H9 (cell line): ENCODE measurements around the gene GEN1. TPM values are rescaled to one million over a fixed set of nuclear protein-coding genes. Genes with fewer than 3 reads are reported as not detected.

Experiments
- DNase-seq: peaks from one replicate; pipeline ENCODE4 v3.0.0-alpha.2; 2017
- H2AFZ ChIP-seq: one replicate; pipeline ENCODE4 v1.6.1; 2013; ENCODE audit warnings: mild to moderate bottlenecking, low read length, control low read depth, moderate library complexity
- H2AK5ac ChIP-seq: 2 replicates; pipeline ENCODE4 v1.6.1; 2013; ENCODE audit warnings: low read length, control low read depth, mixed read lengths; ENCODE audit not compliant: insufficient read length
- H2BK120ac ChIP-seq: one replicate; pipeline ENCODE4 v1.6.1; 2013; ENCODE audit warnings: low read depth, mild to moderate bottlenecking, low read length, control low read depth, inconsistent platforms; ENCODE audit not compliant: poor library complexity, severe bottlenecking
- H2BK12ac ChIP-seq: 2 replicates; pipeline ENCODE4 v1.6.1; 2013; ENCODE audit warnings: low read length, control low read depth, mixed read lengths, low read depth; ENCODE audit not compliant: insufficient read length
- H2BK15ac ChIP-seq: 2 replicates; pipeline ENCODE4 v1.6.1; 2013; ENCODE audit warnings: low read depth, low read length, control low read depth
- H2BK20ac ChIP-seq: one replicate; pipeline ENCODE4 v1.6.1; 2013; ENCODE audit warnings: low read depth, mild to moderate bottlenecking, low read length, control low read depth, inconsistent platforms; ENCODE audit not compliant: poor library complexity, severe bottlenecking
- H2BK5ac ChIP-seq: 2 replicates; pipeline ENCODE4 v1.6.1; 2013; ENCODE audit warnings: low read length, control low read depth, mixed read lengths; ENCODE audit not compliant: insufficient read length
- H3K14ac ChIP-seq: 2 replicates; pipeline ENCODE4 v1.6.1; 2013; ENCODE audit warnings: low read length, control low read depth; ENCODE audit not compliant: insufficient read depth
- H3K18ac ChIP-seq: 2 replicates; pipeline ENCODE4 v1.6.1; 2013; ENCODE audit warnings: low read depth, mild to moderate bottlenecking, mixed read lengths, low read length, control low read depth; ENCODE audit not compliant: insufficient read length
- H3K23ac ChIP-seq: 2 replicates; pipeline ENCODE4 v1.6.1; 2013; ENCODE audit warnings: low read length, control low read depth, mixed read lengths, low read depth; ENCODE audit not compliant: insufficient read length
- H3K23me2 ChIP-seq: 2 replicates; pipeline ENCODE4 v1.6.1; 2013; ENCODE audit warnings: low read depth, mild to moderate bottlenecking, mixed read lengths, low read length, control low read depth; ENCODE audit not compliant: insufficient read length, poor library complexity, severe bottlenecking
- H3K27ac ChIP-seq: 2 replicates; pipeline ENCODE4 v1.5.1; 2013; ENCODE audit warnings: low read length, control low read depth, mixed read lengths, low read depth; ENCODE audit not compliant: insufficient read length
- H3K27me3 ChIP-seq: 2 replicates; pipeline ENCODE4 v1.6.1; 2013; ENCODE audit warnings: low read length, control low read depth, inconsistent platforms; ENCODE audit not compliant: insufficient read depth
- H3K4ac ChIP-seq: 2 replicates; pipeline ENCODE4 v1.6.1; 2013; ENCODE audit warnings: low read depth, mild to moderate bottlenecking, control low read depth, inconsistent platforms, low read length, moderate library complexity
- H3K4me1 ChIP-seq: 2 replicates; pipeline ENCODE4 v1.6.1; 2013; ENCODE audit warnings: low read length, control low read depth, inconsistent platforms; ENCODE audit not compliant: insufficient read depth
- H3K4me2 ChIP-seq: 2 replicates; pipeline ENCODE4 v1.6.1; 2013; ENCODE audit warnings: low read length, control low read depth, mixed read lengths; ENCODE audit not compliant: insufficient read length, insufficient read depth
- H3K56ac ChIP-seq: 2 replicates; pipeline ENCODE4 v1.6.1; 2013; ENCODE audit warnings: low read depth, mild to moderate bottlenecking, mixed read lengths, low read length, control low read depth; ENCODE audit not compliant: insufficient read length
- H3K79me1 ChIP-seq: 2 replicates; pipeline ENCODE4 v1.6.1; 2013; ENCODE audit warnings: low read depth, mild to moderate bottlenecking, moderate library complexity, low read length, control low read depth, inconsistent platforms; ENCODE audit not compliant: insufficient read depth, poor library complexity, severe bottlenecking
- H3K79me2 ChIP-seq: 2 replicates; pipeline ENCODE4 v1.6.1; 2013; ENCODE audit warnings: low read length, control low read depth, inconsistent platforms; ENCODE audit not compliant: insufficient read depth
- H3K9ac ChIP-seq: 2 replicates; pipeline ENCODE4 v1.6.1; 2013; ENCODE audit warnings: low read length, control low read depth, mixed read lengths; ENCODE audit not compliant: insufficient read length; ENCODE audit errors: extremely low read depth
- H3K9me3 ChIP-seq: one replicate; pipeline ENCODE4 v1.6.1; 2013; ENCODE audit warnings: low read depth, low read length, inconsistent platforms; ENCODE audit not compliant: control insufficient read depth
- H3T11ph ChIP-seq: one replicate; pipeline ENCODE4 v1.6.1; 2013; ENCODE audit warnings: mild to moderate bottlenecking, low read length, control low read depth, inconsistent platforms
- H4K20me1 ChIP-seq: one replicate; pipeline ENCODE4 v1.6.1; 2013; ENCODE audit not compliant: control insufficient read depth, insufficient read length, insufficient read depth
- H4K5ac ChIP-seq: 2 replicates; pipeline ENCODE4 v1.6.1; 2013; ENCODE audit warnings: low read depth, mild to moderate bottlenecking, mixed read lengths, low read length, control low read depth; ENCODE audit not compliant: insufficient read length
- H4K8ac ChIP-seq: replicated peaks from 2 replicates; pipeline ENCODE4 v1.6.1; 2013; ENCODE audit warnings: low read length, control low read depth, mixed read lengths, low read depth; ENCODE audit not compliant: insufficient read length
- H4K91ac ChIP-seq: 2 replicates; pipeline ENCODE4 v1.6.1; 2013; ENCODE audit warnings: low read depth, mild to moderate bottlenecking, moderate library complexity, mixed read lengths, low read length, control low read depth; ENCODE audit not compliant: insufficient read length
- H3K27ac Mint-ChIP-seq, 3 experiments: 2 replicates in 2 of 3; 3 replicates in 1 of 3; pipeline ENCODE4 v1.8.0; 2020 to 2021; ENCODE audit warnings: mixed read lengths in 3 of 3, mild to moderate bottlenecking in 1 of 3, moderate library complexity in 1 of 3
- H3K27me3 Mint-ChIP-seq: 2 replicates; pipeline ENCODE4 v1.8.0; 2021; ENCODE audit warnings: low read depth, mild to moderate bottlenecking, moderate library complexity, mixed read lengths
- H3K36me3 Mint-ChIP-seq, 3 experiments: 2 replicates in 2 of 3; 3 replicates in 1 of 3; pipeline ENCODE4 v1.8.0; 2020 to 2021; ENCODE audit warnings: low read depth in 3 of 3, mixed read lengths in 3 of 3; ENCODE audit not compliant: insufficient read depth in 1 of 3
- H3K4me1 Mint-ChIP-seq, 2 experiments: 2 replicates each; pipeline ENCODE4 v1.8.0; 2020; ENCODE audit warnings: mixed read lengths in 2 of 2
- H3K4me3 Mint-ChIP-seq, 2 experiments: 2 replicates in 1 of 2; 3 replicates in 1 of 2; pipeline ENCODE4 v1.8.0; 2020 to 2021; ENCODE audit warnings: mild to moderate bottlenecking in 2 of 2, mixed read lengths in 2 of 2, moderate library complexity in 1 of 2
- H3K9me3 Mint-ChIP-seq, 2 experiments: 2 replicates in 1 of 2; 3 replicates in 1 of 2; pipeline ENCODE4 v1.8.0; 2020; ENCODE audit warnings: mild to moderate bottlenecking in 2 of 2, mixed read lengths in 2 of 2, moderate library complexity in 1 of 2
- WGBS: extraction: QIAGEN DNeasy Blood & Tissue Kit; methylation state at CpG from one replicate; pipeline ENCODE4 v1.1.7; 2013; ENCODE audit warnings: missing lambda C conversion rate, low lambda C conversion rate, mixed read lengths; ENCODE audit not compliant: insufficient read length; ENCODE audit errors: extremely low coverage; 5-methylcytosine and 5-hydroxymethylcytosine counted together
- total RNA-seq: library from RNA; stranded (reverse); gene quantifications from 2 replicates; pipeline ENCODE4 v1.2.1, GENCODE V29; 2021
- TF ChIP-seq, protein P1 (sequence below): fragments of 200-600 bp; sonication (generic); conservative IDR thresholded peaks from 3 replicates; pipeline ENCODE4 v1.8.0; 2021; ENCODE audit warnings: antibody characterized with exemption, mild to moderate bottlenecking

The GEN1 gene
- total RNA-seq, 1 experiment from 2014 or later: 28.1 TPM

DNA sequence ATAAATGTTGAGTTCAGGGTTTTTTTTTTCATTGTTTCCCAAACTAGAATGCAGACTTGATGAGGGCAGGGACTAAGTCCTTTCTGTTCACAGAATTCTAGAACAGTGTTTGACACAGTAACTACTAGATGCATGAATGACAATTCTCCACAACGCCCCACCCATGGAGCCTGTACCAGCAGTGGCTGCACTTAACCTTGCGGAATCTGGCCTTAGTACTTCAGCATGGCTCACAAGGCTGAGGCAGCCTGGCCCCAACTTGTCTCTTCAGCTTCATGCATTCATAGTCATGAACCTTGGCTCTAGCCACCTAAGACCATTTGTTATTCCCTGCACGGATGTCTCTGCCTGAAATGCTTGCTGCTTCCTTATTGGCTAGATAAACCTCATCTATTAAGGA lies 32.8 kb downstream of the GEN1 start:
- TF ChIP-seq, protein P1, sequence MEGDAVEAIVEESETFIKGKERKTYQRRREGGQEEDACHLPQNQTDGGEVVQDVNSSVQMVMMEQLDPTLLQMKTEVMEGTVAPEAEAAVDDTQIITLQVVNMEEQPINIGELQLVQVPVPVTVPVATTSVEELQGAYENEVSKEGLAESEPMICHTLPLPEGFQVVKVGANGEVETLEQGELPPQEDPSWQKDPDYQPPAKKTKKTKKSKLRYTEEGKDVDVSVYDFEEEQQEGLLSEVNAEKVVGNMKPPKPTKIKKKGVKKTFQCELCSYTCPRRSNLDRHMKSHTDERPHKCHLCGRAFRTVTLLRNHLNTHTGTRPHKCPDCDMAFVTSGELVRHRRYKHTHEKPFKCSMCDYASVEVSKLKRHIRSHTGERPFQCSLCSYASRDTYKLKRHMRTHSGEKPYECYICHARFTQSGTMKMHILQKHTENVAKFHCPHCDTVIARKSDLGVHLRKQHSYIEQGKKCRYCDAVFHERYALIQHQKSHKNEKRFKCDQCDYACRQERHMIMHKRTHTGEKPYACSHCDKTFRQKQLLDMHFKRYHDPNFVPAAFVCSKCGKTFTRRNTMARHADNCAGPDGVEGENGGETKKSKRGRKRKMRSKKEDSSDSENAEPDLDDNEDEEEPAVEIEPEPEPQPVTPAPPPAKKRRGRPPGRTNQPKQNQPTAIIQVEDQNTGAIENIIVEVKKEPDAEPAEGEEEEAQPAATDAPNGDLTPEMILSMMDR: no peak
- no peak overlapping the region for H2BK120ac ChIP-seq
- no peaks in the 10 kb centered on the region for H3K79me1 ChIP-seq
- H4K5ac ChIP-seq: no peak overlapping the region
- no peak overlapping the region for H2AK5ac ChIP-seq
- H2BK12ac ChIP-seq: no peak overlapping the region
- no peak overlapping the region for H3K23ac ChIP-seq
- no peak overlapping the region for H3K9ac ChIP-seq
- no peak overlapping the region for H2BK20ac ChIP-seq
- Mint-ChIP-seq H3K4me3 (no peak overlapping the region), H3K36me3 (peaks cover 3 to 24% (median 21%) of the 10 kb centered on the region in 3 experiments; a peak in 6 of 7 replicates), H3K9me3 (no peaks in the 10 kb centered on the region), H3K27ac (no peak overlapping the region; a peak in 1 of 7 replicates), H3K27me3 (peaks cover 6% of the 10 kb centered on the region; the same call in 1 of the 2 replicates), H3K4me1 (peaks cover 8 to 10% of the 10 kb centered on the region in 2 experiments)
- no peak overlapping the region for H4K8ac ChIP-seq
- H3K23me2 ChIP-seq: no peaks in the 10 kb centered on the region
- no peak overlapping the region for H3K14ac ChIP-seq
- no peak overlapping the region for H2BK15ac ChIP-seq
- no peak overlapping the region for H2AFZ ChIP-seq
- H2BK5ac ChIP-seq: no peak overlapping the region
- no peak overlapping the region for H3K4me2 ChIP-seq
- H3K79me2 ChIP-seq: no peaks in the 10 kb centered on the region
- no peak for DNase-seq
- H3K18ac ChIP-seq: no peak overlapping the region
- no peak overlapping the region for H3K56ac ChIP-seq
- H3K4ac ChIP-seq: no peak overlapping the region
- H4K91ac ChIP-seq: no peak overlapping the region
- H3K27me3 ChIP-seq: no peaks in the 10 kb centered on the region
- WGBS: no CpG with 5 or more reads among the region's 3 CpGs
- H3T11ph ChIP-seq: no peak overlapping the region
- H3K27ac ChIP-seq: no peak overlapping the region
- no peaks in the 10 kb centered on the region for H3K9me3 ChIP-seq
- H4K20me1 ChIP-seq: no peaks in the 10 kb centered on the region
- H3K4me1 ChIP-seq: peaks cover 2% of the 10 kb centered on the region; the same call in 1 of the 2 replicates
